PC-9 (cell line): ENCODE results near the gene TYK2. TPM values are rescaled to one million over a fixed set of nuclear protein-coding genes. Genes with fewer than 3 reads are reported as not detected.
"Not testable (repeated sequence)": the region's sequence is repeated elsewhere in the genome, so short reads cannot be mapped to it uniquely, and the experiment has no call there.

Experiments used
- BruUV-seq: library from RNA; stranded (reverse); fragments of 400-500 nt; replicated peaks from 2 replicates; lab custom pipeline; 2021; lab: Mats Ljungman, UMichigan
- CTCF ChIA-PET: fragments of 300-600 bp; sonication (Branson Sonifier 250); formaldehyde crosslinking; loops from one replicate; lab custom pipeline; 2022; ENCODE audit warnings: antibody characterized with exemption; lab: Charles Lee
- POLR2A ChIA-PET: fragments of 300-600 bp; sonication (Branson Sonifier 250); formaldehyde crosslinking; loops from one replicate; lab custom pipeline; 2022; ENCODE audit warnings: antibody characterized with exemption; ENCODE audit not compliant: unreplicated experiment; lab: Charles Lee
- DNase-seq, 2 experiments: peaks; one replicate each; pipeline versions ENCODE4 v3.0.0 to v3.0.0-alpha.2; 2015 to 2022; ENCODE audit warnings: mixed read lengths in 1 of 2
- H2AFZ ChIP-seq: fragments of 200-600 bp; sonication (generic); 2 replicates; pipeline ENCODE4 v1.8.1; 2017; ENCODE audit warnings: antibody characterized with exemption
- H3F3A ChIP-seq: fragments of 200-600 bp; sonication (generic); 2 replicates; pipeline ENCODE4 v1.8.1; 2017; ENCODE audit warnings: antibody characterized with exemption, mild to moderate bottlenecking, low read depth; ENCODE audit not compliant: insufficient read depth
- H3K27ac ChIP-seq: fragments of 200-600 bp; sonication (generic); 2 replicates; pipeline ENCODE4 v1.6.1; 2016; ENCODE audit warnings: mixed run types
- H3K27me3 ChIP-seq: fragments of 200-600 bp; sonication (generic); 2 replicates; pipeline ENCODE4 v1.6.1; 2016; ENCODE audit warnings: low read depth, mixed run types; ENCODE audit not compliant: insufficient read depth
- H3K36me3 ChIP-seq: fragments of 200-600 bp; sonication (generic); 2 replicates; pipeline ENCODE4 v1.6.1; 2016; ENCODE audit warnings: low read depth, mixed run types
- H3K4me1 ChIP-seq: fragments of 200-600 bp; sonication (generic); replicated peaks from 2 replicates; pipeline ENCODE4 v1.6.1; 2016; ENCODE audit warnings: mixed run types; ENCODE audit not compliant: insufficient read depth
- H3K4me2 ChIP-seq: fragments of 200-600 bp; sonication (generic); 2 replicates; pipeline ENCODE4 v1.6.1; 2017; ENCODE audit warnings: mixed run types
- H3K4me3 ChIP-seq: fragments of 200-600 bp; sonication (generic); 2 replicates; pipeline ENCODE4 v1.6.1; 2016; ENCODE audit warnings: mixed run types
- H3K79me2 ChIP-seq: fragments of 200-600 bp; sonication (generic); 2 replicates; pipeline ENCODE4 v1.6.1; 2017; ENCODE audit warnings: low read depth, mixed run types
- H3K9me2 ChIP-seq: fragments of 200-600 bp; sonication (generic); 2 replicates; pipeline ENCODE4 v1.8.1; 2017; ENCODE audit warnings: mild to moderate bottlenecking; ENCODE audit not compliant: insufficient read depth
- H3K9me3 ChIP-seq: fragments of 200-600 bp; sonication (generic); 2 replicates; pipeline ENCODE4 v1.8.1; 2016; ENCODE audit warnings: low read depth; ENCODE audit not compliant: insufficient read depth
- H4K20me1 ChIP-seq: fragments of 200-600 bp; sonication (generic); 2 replicates; pipeline ENCODE4 v1.8.1; 2017; ENCODE audit not compliant: insufficient read depth
- CTCF ChIP-seq: fragments of 200-600 bp; sonication (generic); conservative IDR thresholded peaks from 2 replicates; pipeline ENCODE4 v1.6.1; 2017; ENCODE audit warnings: mixed run types, antibody characterized with exemption, mild to moderate bottlenecking, moderate library complexity
- EZH2 ChIP-seq: fragments of 200-600 bp; sonication (generic); IDR thresholded peaks from 2 replicates; pipeline ENCODE4 v1.8.0; 2017; ENCODE audit warnings: antibody characterized with exemption, low read depth
- intact Hi-C: fragments of 100-400 bp; cut with micrococcal nuclease; formaldehyde crosslinking; loops from one replicate; pipeline ENCODE4 v1.10.0; 2022; ENCODE audit not compliant: unreplicated experiment
- total RNA-seq: library from RNA; stranded (reverse); gene quantifications from 2 replicates; pipeline ENCODE4 v1.2.3, GENCODE V29; 2021

TYK2 gene
- total RNA-seq, 1 experiment from 2014 or later, result 102 TPM

DNA sequence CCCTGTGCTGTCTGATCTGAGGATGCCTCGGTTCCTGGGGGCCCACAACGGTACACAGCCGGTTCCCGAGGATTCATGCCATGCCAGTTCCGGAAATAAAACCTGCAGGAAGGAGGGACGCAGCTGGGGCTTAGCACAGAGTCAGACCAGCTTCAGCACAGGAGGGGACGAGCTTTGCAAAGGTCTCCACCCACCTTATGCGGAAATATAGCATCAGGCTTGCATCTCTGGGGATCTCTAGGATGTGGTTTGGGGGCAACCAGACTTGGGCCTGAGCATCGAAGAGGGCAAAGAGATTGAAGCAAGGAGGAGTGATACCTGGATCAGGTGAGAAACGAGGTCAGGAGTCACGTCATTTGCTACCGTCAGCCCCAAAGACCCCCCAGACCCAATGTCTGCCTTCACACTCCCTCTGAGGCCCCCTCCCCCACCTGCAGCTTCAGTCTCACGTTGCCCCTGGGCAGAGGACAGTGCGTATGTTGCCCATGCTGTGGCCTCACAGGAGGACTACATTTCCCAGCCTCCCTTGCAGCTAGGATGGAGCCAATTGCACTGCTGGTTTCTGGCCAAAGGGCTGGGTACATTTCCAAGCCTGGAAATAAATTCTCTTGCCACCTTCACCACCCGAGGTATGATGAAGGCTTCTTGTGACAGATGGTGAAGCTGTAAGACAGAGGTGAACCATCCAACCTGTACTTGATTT is 12.1 kb downstream of the TYK2 start:
- Histone ChIP-seq H3K79me2 (no peaks in the 10 kb centered on the region), H3F3A (peaks cover 6% of the 10 kb centered on the region; the same call in 1 of the 2 replicates), H2AFZ (no peak overlapping the region), H3K36me3 (peaks cover 10% of the 10 kb centered on the region), H3K9me2 (no peaks in the 10 kb centered on the region), H4K20me1 (no peaks in the 10 kb centered on the region), H3K27me3 (no peaks in the 10 kb centered on the region), H3K27ac (no peak overlapping the region), H3K4me3 (no peak overlapping the region), H3K4me1 (no peaks in the 10 kb centered on the region), H3K9me3 (no peaks in the 10 kb centered on the region), H3K4me2 (no peak overlapping the region)
- TF ChIP-seq CTCF, result no peak
- TF ChIP-seq EZH2, result no peak
- intact Hi-C loops, result no loop called here
- CTCF ChIA-PET, result interaction anchor here (0.6 kb wide), 2 partner anchors 15 to 698 kb away, joined by 3 read pairs; no protein-coding TSS in a partner anchor
- BruUV-seq, result no TSS peak
- no peak for DNase-seq
- POLR2A ChIA-PET, result no interaction called here

DNA sequence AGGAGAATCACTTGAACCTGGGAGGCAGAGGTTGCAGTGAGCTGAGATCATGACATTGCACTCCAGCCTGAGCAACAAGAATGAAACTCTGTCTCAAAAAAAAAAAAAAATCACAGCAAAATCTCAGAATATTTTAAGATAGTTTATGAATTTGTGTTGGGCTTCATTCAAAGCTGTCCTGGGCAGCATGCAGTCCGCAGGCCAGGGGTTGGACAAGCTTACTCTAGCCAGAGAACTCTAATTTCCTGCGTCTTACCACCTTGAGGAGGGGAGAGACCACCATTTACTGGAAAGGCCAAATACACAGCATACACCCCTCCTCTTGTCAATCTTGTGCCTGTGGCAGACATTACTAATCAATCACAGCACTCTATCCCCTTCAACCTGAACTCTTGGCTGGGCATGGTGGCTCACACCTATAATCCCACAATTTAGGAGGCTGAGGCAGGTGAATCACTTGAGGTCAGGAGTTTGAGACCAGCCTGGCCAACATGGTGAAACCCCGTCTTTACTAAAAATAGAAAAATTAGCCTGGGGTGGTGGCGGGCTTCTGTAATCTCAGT is 13.3 kb downstream of the TYK2 start:
- intact Hi-C loops, H4K20me1 ChIP-seq, H3K79me2 ChIP-seq, H3K9me2 ChIP-seq, H3F3A ChIP-seq, H3K9me3 ChIP-seq, DNase-seq, H3K27me3 ChIP-seq, H3K27ac ChIP-seq, H3K4me1 ChIP-seq, H3K4me3 ChIP-seq, H2AFZ ChIP-seq, POLR2A ChIA-PET, BruUV-seq, H3K4me2 ChIP-seq: not testable (repeated sequence)
- peaks cover 10% of the 10 kb centered on the region for H3K36me3 ChIP-seq
- CTCF ChIA-PET, result interaction anchor here (0.6 kb wide), 1 partner anchor 111 kb away, joined by 4 read pairs; no protein-coding TSS in a partner anchor

DNA sequence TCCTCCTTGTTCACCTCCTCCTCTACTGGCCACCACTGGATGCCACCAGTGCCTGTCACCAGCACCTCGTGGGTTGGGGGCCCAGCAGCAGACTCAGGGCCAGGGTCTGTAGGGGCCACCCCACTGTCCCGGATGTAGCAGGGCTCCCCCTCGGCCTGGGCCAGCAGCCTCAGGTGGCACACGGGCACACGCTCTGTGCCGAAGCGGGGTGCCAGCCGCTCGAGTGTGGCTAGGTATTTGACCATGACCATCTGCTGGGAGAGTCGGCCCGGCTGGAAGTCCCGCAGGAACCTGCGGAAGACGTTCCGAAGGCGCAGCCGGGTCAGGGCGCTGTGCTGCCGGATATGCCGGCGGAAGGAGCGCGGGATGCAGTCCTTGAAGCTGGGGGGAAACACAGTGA is 14.9 kb downstream of the TYK2 start:
- TF ChIP-seq EZH2, result no peak
- TF ChIP-seq CTCF, result no peak
- Histone ChIP-seq H2AFZ (no peak overlapping the region), H3K36me3 (peaks cover 10% of the 10 kb centered on the region), H3K4me3 (no peak overlapping the region), H4K20me1 (no peaks in the 10 kb centered on the region), H3K27ac (no peak overlapping the region), H3K4me2 (no peak overlapping the region), H3K9me2 (no peaks in the 10 kb centered on the region), H3K4me1 (no peaks in the 10 kb centered on the region), H3K79me2 (no peaks in the 10 kb centered on the region), H3K9me3 (no peaks in the 10 kb centered on the region), H3K27me3 (no peaks in the 10 kb centered on the region), H3F3A (peaks cover 4% of the 10 kb centered on the region; the same call in 1 of the 2 replicates)
- no TSS peak for BruUV-seq
- no peak for DNase-seq
- CTCF ChIA-PET, result no interaction called here
- intact Hi-C loops, result no loop called here
- POLR2A ChIA-PET, result no interaction called here
